Stimulated activated naive CD8-positive, alpha-beta T cell treated with anti-CD3 and anti-CD28 coated beads, Interleukin-15, amount 100 ng/mL, for 72 hours (primary cell): ENCODE data around the gene DST.

Experiments used
- ATAC-seq: fragments of 150-1000 bp; cut with Tn5 transposase; 2 replicates; pipeline ENCODE4 v1.10.0; 2021; ENCODE audit warnings: mild to moderate bottlenecking, moderate library complexity
- DNase-seq, 2 donors: peaks; one replicate each; pipeline ENCODE4 v3.0.0; 2021 to 2022
- H3K27ac Mint-ChIP-seq, 2 donors: one replicate each; pipeline ENCODE4 v1.8.0; 2022; ENCODE audit warnings: mild to moderate bottlenecking in 2 of 2, mixed read lengths in 2 of 2, moderate library complexity in 2 of 2
- H3K27me3 Mint-ChIP-seq: one replicate; pipeline ENCODE4 v1.8.0; 2022; ENCODE audit warnings: mixed read lengths
- H3K4me1 Mint-ChIP-seq: one replicate; pipeline ENCODE4 v1.8.0; 2022; ENCODE audit warnings: mild to moderate bottlenecking, mixed read lengths
- H3K4me3 Mint-ChIP-seq, 2 donors: one replicate each; pipeline ENCODE4 v1.8.0; 2022; ENCODE audit warnings: mild to moderate bottlenecking in 2 of 2, mixed read lengths in 2 of 2, moderate library complexity in 1 of 2
- H3K9me3 Mint-ChIP-seq, 2 donors: one replicate each; pipeline ENCODE4 v1.8.0; 2022; ENCODE audit warnings: mixed read lengths in 2 of 2

Gene DST

GRCh38 chr6:56528412-56528841 is 114.3 kb downstream of the DST start:
- Mint-ChIP-seq H3K27ac (no peak overlapping the region), H3K9me3 (no peaks in the 10 kb centered on the region), H3K4me3 (no peak overlapping the region), H3K4me1 (no peaks in the 10 kb centered on the region), H3K27me3 (no peaks in the 10 kb centered on the region)
- ATAC-seq (no peak), DNase-seq (no peak)

DNA sequence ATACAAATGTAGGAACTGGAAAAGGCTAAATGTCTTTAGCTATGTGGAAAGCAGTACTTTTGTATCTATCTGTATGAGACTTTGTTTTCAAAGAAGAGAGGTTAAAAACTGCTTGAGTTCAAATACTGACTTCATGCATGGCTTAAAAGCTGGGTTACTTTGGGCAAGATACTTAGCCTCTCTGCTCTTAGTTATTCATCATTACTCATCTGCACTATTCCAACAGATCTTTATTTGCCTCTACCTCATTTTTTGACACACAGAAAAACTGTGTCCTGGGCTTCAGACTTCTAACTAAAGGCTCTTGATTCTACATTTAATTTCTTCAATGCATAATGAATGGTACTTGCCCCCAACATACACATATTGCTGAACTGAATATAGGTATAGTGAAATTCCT is 114.8 kb downstream of the DST start:
- no peak for DNase-seq
- no peak overlapping the region for H3K4me3 Mint-ChIP-seq
- H3K4me1 Mint-ChIP-seq: no peaks in the 10 kb centered on the region
- no peaks in the 10 kb centered on the region for H3K27me3 Mint-ChIP-seq
- no peaks in the 10 kb centered on the region for H3K9me3 Mint-ChIP-seq
- H3K27ac Mint-ChIP-seq: no peak overlapping the region
- ATAC-seq: no peak

GRCh38 chr6:56526860-56527544 is 115.7 kb downstream of the DST start:
- ATAC-seq (no peak), DNase-seq (no peak)
- H3K4me1 Mint-ChIP-seq: no peaks in the 10 kb centered on the region
- no peaks in the 10 kb centered on the region for H3K9me3 Mint-ChIP-seq
- no peaks in the 10 kb centered on the region for H3K27me3 Mint-ChIP-seq
- no peak overlapping the region for H3K4me3 Mint-ChIP-seq
- H3K27ac Mint-ChIP-seq: no peak overlapping the region

- H3K27me3 Mint-ChIP-seq: no peaks in the 10 kb centered on the region
- H3K4me3 Mint-ChIP-seq: no peak overlapping the region
- H3K27ac Mint-ChIP-seq: no peak overlapping the region
- no peak for ATAC-seq
- no peak for DNase-seq
- H3K4me1 Mint-ChIP-seq: no peaks in the 10 kb centered on the region
- H3K9me3 Mint-ChIP-seq: no peaks in the 10 kb centered on the region
Measured at GRCh38 chr6:56525974-56526789, 116.5 kb downstream of the DST start.

DNA sequence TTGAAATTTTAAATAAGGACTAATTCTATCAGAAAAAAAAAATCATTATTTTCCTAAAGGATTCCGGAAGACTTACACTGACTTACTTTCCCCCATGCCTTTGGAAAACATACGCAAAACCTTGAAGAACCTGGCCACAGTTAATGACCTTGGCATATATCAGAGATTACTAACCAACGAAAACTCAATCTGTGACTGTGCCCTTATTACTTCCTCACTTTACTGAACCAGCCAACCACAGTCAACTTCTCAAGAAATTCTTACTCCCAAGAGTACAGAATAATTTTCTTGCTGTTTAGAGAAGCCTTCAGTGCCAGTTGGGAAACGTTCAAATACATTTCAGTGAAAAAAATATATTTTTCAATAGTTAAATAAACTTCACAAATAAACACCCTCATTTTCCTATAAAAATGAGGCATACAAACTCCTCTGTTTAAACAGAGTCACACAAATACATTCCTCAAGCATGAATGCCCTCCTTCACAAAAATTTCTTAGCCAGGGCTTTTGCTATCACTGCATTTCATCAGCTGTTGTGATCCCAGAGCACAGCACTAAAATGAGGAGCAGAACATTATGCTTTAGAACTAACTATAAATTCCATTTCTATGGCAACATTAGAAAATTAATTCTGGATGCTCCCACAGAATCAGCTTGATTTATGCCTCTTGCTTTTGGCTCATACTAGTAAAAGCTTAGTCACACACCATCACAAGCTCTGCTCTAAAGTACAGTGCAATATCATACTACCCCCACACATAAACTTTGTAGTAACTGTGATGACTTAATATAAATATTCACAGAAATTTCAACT is 117.6 kb downstream of the DST start:
- no peak for DNase-seq
- peaks cover 1% of the 10 kb centered on the region for H3K27me3 Mint-ChIP-seq
- H3K27ac Mint-ChIP-seq: no peak overlapping the region

DNA sequence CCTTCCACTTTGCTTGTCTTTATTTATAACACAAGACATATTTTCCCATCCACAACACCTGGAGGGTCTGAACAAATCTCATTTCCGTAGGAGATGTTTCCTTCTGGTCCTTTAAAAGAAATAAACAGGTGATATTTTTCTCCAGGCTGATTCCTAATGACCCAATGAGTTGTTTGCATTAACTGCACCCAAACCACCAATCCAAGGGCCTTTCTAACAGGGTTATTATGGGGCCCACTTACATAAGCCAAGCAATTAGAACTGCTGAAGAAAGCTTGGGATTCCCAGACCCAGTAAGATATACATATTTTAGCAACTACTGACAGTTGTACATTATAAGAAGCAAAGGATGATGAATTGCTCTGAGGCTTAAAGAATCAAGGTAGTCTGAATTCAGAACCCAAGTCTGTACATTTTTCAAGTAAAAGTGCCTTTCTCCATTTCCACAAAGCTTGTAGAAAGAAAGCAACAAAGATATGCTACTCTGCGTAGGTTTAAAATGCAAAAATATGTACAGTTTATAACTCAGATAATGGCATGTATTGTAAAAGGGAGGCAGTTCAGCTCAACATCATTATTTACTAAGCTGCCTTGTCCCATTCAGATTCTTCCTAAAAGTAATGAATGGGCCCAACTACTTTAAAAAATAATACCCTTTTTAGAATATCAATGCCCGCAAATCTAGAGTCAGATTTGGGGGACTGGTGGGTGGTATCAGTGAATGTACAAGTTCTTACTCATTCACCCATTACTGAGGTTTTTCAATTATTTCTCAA is 120.0 kb downstream of the DST start:
- no peak for ATAC-seq
- H3K4me3 Mint-ChIP-seq: no peak overlapping the region
- H3K27ac Mint-ChIP-seq: no peak overlapping the region
- peaks cover 7% of the 10 kb centered on the region for H3K27me3 Mint-ChIP-seq
- no peaks in the 10 kb centered on the region for H3K4me1 Mint-ChIP-seq
- peaks cover 4 to 14% of the 10 kb centered on the region in 2 donors for H3K9me3 Mint-ChIP-seq
- DNase-seq: no peak

More for the DNA sequence above, 117.6 kb downstream of the DST start:
- no peak overlapping the region for H3K4me3 Mint-ChIP-seq
- H3K4me1 Mint-ChIP-seq: no peaks in the 10 kb centered on the region
- ATAC-seq: no peak
- peaks cover under 1 to 2% of the 10 kb centered on the region in 2 donors for H3K9me3 Mint-ChIP-seq

GRCh38 chr6:56521976-56522375 is 120.7 kb downstream of the DST start:
- ATAC-seq (no peak), DNase-seq (no peak)
- Mint-ChIP-seq H3K9me3 (peaks cover 4 to 14% of the 10 kb centered on the region in 2 donors), H3K27me3 (peaks cover 7% of the 10 kb centered on the region), H3K4me3 (no peak overlapping the region), H3K27ac (no peak overlapping the region), H3K4me1 (no peaks in the 10 kb centered on the region)

DNA sequence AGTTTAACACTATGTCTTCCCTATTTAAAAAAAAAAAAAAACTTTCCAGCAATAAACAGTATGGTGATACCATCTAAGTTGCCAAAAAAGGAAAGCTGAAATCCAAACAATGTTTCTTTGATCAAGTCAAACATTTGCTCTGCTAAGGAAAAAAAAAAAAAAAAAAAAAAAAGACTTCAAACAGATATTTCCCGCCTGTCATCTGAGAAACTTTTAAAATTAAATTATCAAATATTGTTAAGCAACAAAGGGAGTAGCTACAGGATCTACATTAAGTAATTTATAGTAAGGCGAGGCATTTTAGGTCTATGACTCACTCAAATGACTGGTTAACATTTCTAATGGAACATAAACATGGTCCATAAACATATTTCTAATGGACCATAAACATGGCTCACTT is 121.2 kb downstream of the DST start:
- H3K27ac Mint-ChIP-seq: no peak overlapping the region
- peaks cover 7% of the 10 kb centered on the region for H3K27me3 Mint-ChIP-seq
- no peak for ATAC-seq
- H3K4me3 Mint-ChIP-seq: no peak overlapping the region
- no peaks in the 10 kb centered on the region for H3K4me1 Mint-ChIP-seq
- no peak for DNase-seq
- H3K9me3 Mint-ChIP-seq: peaks cover 4 to 14% of the 10 kb centered on the region in 2 donors

GRCh38 chr6:56520218-56520617 is 122.5 kb downstream of the DST start:
- H3K4me3 Mint-ChIP-seq: no peak overlapping the region
- H3K27me3 Mint-ChIP-seq: peaks cover 7% of the 10 kb centered on the region
- ATAC-seq (no peak), DNase-seq (no peak)
- H3K27ac Mint-ChIP-seq: no peak overlapping the region
- H3K9me3 Mint-ChIP-seq: peaks cover 4 to 14% of the 10 kb centered on the region in 2 donors
- no peaks in the 10 kb centered on the region for H3K4me1 Mint-ChIP-seq

GRCh38 chr6:56518995-56519767 is 123.5 kb downstream of the DST start:
- peaks cover 4 to 14% of the 10 kb centered on the region in 2 donors for H3K9me3 Mint-ChIP-seq
- H3K27ac Mint-ChIP-seq: no peak overlapping the region
- H3K4me3 Mint-ChIP-seq: no peak overlapping the region
- no peaks in the 10 kb centered on the region for H3K4me1 Mint-ChIP-seq
- DNase-seq (no peak), ATAC-seq (no peak)
- peaks cover 7% of the 10 kb centered on the region for H3K27me3 Mint-ChIP-seq

DNA sequence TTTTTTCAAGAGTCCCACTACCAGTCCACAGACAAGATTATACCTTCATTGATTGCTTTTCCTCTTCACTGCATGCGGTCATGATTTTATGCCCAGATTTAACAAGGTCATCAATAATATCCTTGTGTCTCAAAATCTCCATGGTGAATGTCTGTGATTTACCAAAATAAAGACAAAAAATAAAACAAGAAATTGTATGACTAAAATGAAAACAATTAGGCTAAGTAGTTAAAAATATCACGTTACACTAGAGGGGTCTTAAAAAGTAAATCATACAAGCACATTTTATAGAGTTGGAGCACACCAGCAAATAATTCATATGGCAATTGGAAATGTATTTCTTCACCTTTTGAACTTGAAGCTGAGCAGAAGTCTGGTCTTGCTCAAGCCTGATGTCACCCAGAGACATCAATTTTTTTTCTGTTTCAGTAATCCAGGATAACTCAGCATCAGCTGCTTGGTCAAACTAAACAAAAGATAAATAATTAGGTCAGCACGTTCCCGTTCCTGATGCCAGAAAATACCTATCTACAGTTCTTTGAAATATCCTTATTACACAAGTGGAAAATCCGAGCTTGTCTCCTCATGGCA is 125.4 kb downstream of the DST start:
- no peaks in the 10 kb centered on the region for H3K4me1 Mint-ChIP-seq
- H3K9me3 Mint-ChIP-seq: peaks cover 4 to 14% of the 10 kb centered on the region in 2 donors
- ATAC-seq: no peak
- H3K27ac Mint-ChIP-seq: peak overlapping the region in 1 of 2 donors; percentile 9
- peaks cover 7% of the 10 kb centered on the region for H3K27me3 Mint-ChIP-seq
- no peak overlapping the region for H3K4me3 Mint-ChIP-seq
- no peak for DNase-seq

GRCh38 chr6:56516003-56516402 is 126.7 kb downstream of the DST start:
- Mint-ChIP-seq H3K27ac (peak overlapping the region in 1 of 2 donors; percentile 83), H3K27me3 (peaks cover 7% of the 10 kb centered on the region), H3K4me1 (no peaks in the 10 kb centered on the region), H3K4me3 (no peak overlapping the region), H3K9me3 (peaks cover 4 to 14% of the 10 kb centered on the region in 2 donors)
- no peak for ATAC-seq
- no peak for DNase-seq

DNA sequence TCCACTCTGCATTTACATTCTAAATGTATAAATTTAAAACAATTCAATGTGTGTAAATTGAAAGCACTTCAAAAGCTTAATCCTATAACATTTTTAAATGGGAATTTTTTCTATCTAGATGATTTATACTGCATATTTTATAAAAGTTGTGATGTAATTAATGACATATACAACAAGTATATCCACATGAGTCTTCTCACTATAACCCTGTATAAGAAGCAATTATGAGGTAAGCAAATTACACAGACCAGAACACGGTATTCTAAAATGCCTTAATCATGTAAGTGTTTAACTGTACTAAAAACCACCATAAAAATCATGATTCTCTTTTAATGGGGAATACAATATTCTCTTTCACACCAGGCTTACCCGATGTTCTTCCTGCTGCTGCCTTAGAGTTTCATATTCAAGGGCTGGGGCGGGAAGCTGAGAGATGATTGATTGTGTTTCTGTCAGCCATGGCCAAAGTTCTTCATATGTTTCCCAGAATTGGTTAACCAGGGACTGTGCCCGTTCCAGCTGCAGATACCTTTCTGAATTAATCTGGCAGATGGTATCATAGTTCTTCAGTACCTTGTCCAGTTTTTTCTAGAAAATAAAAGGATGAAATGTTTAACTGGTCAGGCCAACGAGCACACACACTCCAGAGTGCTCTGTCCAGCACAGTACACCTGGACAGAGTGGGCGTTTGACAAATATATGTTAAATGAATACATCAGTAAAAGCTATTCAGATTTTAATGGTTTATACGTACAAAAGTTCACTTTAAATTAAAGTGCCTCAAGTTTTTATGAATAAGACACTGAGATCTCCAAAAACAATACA is 127.4 kb downstream of the DST start:
- Mint-ChIP-seq H3K27me3 (peaks cover 7% of the 10 kb centered on the region), H3K27ac (no peak overlapping the region), H3K4me1 (no peaks in the 10 kb centered on the region), H3K4me3 (no peak overlapping the region), H3K9me3 (peaks cover 4 to 14% of the 10 kb centered on the region in 2 donors)
- ATAC-seq: no peak
- no peak for DNase-seq
